ENCODE data around the gene ITM2B.

DNA sequence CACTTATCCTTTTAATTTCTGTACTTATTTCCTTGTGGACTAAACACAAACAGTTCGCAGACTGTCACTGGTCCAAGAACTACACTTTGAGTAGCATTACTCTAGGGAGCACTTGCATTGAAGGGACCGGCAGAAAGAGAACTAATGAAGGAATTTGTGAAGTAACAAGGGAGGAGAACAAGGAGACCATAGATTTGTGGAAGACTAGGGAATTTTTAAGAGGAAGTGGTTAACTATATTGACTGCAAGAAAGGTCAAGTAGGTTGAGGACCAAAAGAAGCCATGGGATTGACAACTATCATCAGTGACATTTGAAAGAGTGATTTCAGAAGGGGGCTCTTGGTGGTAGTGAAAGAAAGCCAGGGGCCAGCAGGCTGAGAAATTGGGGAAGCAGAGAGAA lies 66.6 kb downstream of the ITM2B start:
- no peak for TF ChIP-seq POLR2A (IDR thresholded peaks at IDR 0.05)
- TF ChIP-seq, protein P1, sequence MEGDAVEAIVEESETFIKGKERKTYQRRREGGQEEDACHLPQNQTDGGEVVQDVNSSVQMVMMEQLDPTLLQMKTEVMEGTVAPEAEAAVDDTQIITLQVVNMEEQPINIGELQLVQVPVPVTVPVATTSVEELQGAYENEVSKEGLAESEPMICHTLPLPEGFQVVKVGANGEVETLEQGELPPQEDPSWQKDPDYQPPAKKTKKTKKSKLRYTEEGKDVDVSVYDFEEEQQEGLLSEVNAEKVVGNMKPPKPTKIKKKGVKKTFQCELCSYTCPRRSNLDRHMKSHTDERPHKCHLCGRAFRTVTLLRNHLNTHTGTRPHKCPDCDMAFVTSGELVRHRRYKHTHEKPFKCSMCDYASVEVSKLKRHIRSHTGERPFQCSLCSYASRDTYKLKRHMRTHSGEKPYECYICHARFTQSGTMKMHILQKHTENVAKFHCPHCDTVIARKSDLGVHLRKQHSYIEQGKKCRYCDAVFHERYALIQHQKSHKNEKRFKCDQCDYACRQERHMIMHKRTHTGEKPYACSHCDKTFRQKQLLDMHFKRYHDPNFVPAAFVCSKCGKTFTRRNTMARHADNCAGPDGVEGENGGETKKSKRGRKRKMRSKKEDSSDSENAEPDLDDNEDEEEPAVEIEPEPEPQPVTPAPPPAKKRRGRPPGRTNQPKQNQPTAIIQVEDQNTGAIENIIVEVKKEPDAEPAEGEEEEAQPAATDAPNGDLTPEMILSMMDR (IDR thresholded peaks at IDR 0.05 in 4 of 5, conservative IDR thresholded peaks at IDR 0.05 in 1 of 5): no peak
